Erythroblast (primary cell): Measurements from ENCODE around the gene RNGTT.
"Not testable (repeated sequence)": the region's sequence is repeated elsewhere in the genome, so short reads cannot be mapped to it uniquely, and the experiment has no call there.

ENCODE experiments used
- GATA1 ChIP-seq: IDR thresholded peaks from 2 replicates; pipeline ENCODE4 v1.6.1; 2011; ENCODE audit warnings: low read depth, mild to moderate bottlenecking, control low read depth, low read length, moderate library complexity
- POLR2A ChIP-seq: IDR thresholded peaks from 2 replicates; pipeline ENCODE4 v1.6.1; 2011; ENCODE audit warnings: mild to moderate bottlenecking, low read length

DNA sequence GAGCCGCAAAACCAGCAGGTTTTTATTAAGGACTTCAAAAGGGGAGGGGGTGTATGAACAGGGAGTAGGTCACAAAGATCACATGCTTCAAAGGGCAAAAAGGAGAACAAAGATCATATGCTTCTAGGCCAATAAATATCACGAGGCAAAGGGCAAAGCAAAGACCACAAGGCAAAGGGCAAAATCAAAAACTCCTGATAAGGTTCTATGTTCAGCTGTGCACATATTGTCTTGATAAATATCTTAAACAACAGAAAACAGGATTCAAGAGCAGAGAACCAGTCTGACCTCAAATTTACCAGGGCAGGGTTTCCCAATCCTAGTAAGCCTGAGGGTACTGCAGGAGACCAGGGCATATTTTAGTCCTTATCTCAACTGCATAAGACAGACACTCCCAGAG is 5.8 kb upstream of the RNGTT start:
- not testable (repeated sequence) for TF ChIP-seq POLR2A, GATA1
